HG03460 (cell line): ENCODE measurements around the gene DFFA.
"Not testable (repeated sequence)": the region's sequence is repeated elsewhere in the genome, so short reads cannot be mapped to it uniquely, and the experiment has no call there.

Experiments used
- ATAC-seq: cut with Tn5 transposase; IDR thresholded peaks from one replicate; pipeline ENCODE4 v1.9.1; 2021; ENCODE audit not compliant: unreplicated experiment

Gene DFFA

GRCh38 chr1:10431070-10431730, 41.1 kb downstream of the DFFA start:
- no peak for ATAC-seq

- ATAC-seq = peak; percentile 78
Observed at GRCh38 chr1:10430216-10431069, 41.9 kb downstream of the DFFA start, which contains the start of gene CENPS. CENPS (plus strand) TSS chr1:10430433; CDS start chr1:10430518, 85 bp downstream.

GRCh38 chr1:10429868-10430215, 42.5 kb downstream of the DFFA start:
- ATAC-seq = no peak

GRCh38 chr1:10428984-10429383, 43.3 kb downstream of the DFFA start:
- ATAC-seq = no peak

- not testable (repeated sequence) for ATAC-seq
Observed at GRCh38 chr1:10426535-10426848, 45.8 kb downstream of the DFFA start.

GRCh38 chr1:10425826-10426534, 46.3 kb downstream of the DFFA start:
- not testable (repeated sequence) for ATAC-seq

GRCh38 chr1:10424651-10425050, 47.7 kb downstream of the DFFA start:
- no peak for ATAC-seq

GRCh38 chr1:10424034-10424433, 48.3 kb downstream of the DFFA start:
- no peak for ATAC-seq

GRCh38 chr1:10421637-10422036, 50.7 kb downstream of the DFFA start:
- ATAC-seq = no peak

GRCh38 chr1:10419351-10419750, 53.0 kb downstream of the DFFA start:
- ATAC-seq = no peak

- not testable (repeated sequence) for ATAC-seq
Observed at GRCh38 chr1:10418741-10419140, 53.6 kb downstream of the DFFA start.

- not testable (repeated sequence) for ATAC-seq
Observed at GRCh38 chr1:10415967-10416366, 56.4 kb downstream of the DFFA start.

- ATAC-seq = no peak
Observed at GRCh38 chr1:10415211-10415930, 57.0 kb downstream of the DFFA start.

- ATAC-seq = no peak
Observed at GRCh38 chr1:10407201-10407600, 65.1 kb downstream of the DFFA start.
